HepG2 (cell line): ENCODE measurements around the gene AFAP1. TPM values are rescaled to one million over a fixed set of nuclear protein-coding genes. Genes with fewer than 3 reads are reported as not detected.

Experiments
- ATAC-seq: fragments of 200-7000 bp; cut with Tn5 transposase; 3 replicates; pipeline ENCODE4 v1.9.1; 2020; ENCODE audit warnings: mild to moderate bottlenecking, moderate library complexity
- BruUV-seq: library from RNA; stranded (reverse); fragments of 400-500 nt; replicated peaks from 2 replicates; lab custom pipeline; 2021; lab: Mats Ljungman, UMichigan
- CTCF ChIA-PET: fragments of 300-600 bp; formaldehyde crosslinking; extraction: SDS; loops from one replicate; lab custom pipeline; 2021; ENCODE audit warnings: low total read pairs, inconsistent platforms, low intra/inter-chr PET ratio; lab: Yijun Ruan, JAX
- POLR2A ChIA-PET: fragments of 350-600 bp; sonication (Branson Sonifier 250); formaldehyde crosslinking; loops from one replicate; lab custom pipeline; 2020; ENCODE audit warnings: antibody characterized with exemption, inconsistent platforms; lab: Yijun Ruan, JAX
- DNase-seq: peaks from one replicate; pipeline ENCODE4 v3.0.0-alpha.2; 2015; ENCODE audit warnings: low spot score
- FAIRE-seq: peaks from 3 replicates; lab custom pipeline; 2011; peaks lifted over from hg19 to GRCh38; lab: Jason Lieb, UNC
- H2AFZ ChIP-seq: one replicate; pipeline ENCODE4 v1.6.1; 2011; ENCODE audit warnings: low read length, inconsistent platforms
- H3K27ac ChIP-seq: fragments of 300-600 bp; 3 replicates; pipeline ENCODE4 v1.8.0; 2011; ENCODE audit warnings: mixed run types, mild to moderate bottlenecking, mixed read lengths, low read length, inconsistent platforms; ENCODE audit not compliant: insufficient read depth; ENCODE audit errors: extremely low read length
- H3K27me3 ChIP-seq, 2 experiments: fragments of 200-600 bp in 1 of 2; 2 replicates in 1 of 2; 3 replicates in 1 of 2; pipeline versions ENCODE4 v1.6.0 to v1.8.0; 2011; ENCODE audit warnings: low read length in 2 of 2, mild to moderate bottlenecking in 2 of 2, moderate library complexity in 2 of 2, inconsistent platforms in 1 of 2; ENCODE audit not compliant: insufficient read depth in 2 of 2, control insufficient read depth in 1 of 2
- H3K36me3 ChIP-seq, 2 experiments: fragments of 200-600 bp in 1 of 2; replicated peaks in 1 of 2; 2 replicates in 1 of 2; 3 replicates in 1 of 2; pipeline versions ENCODE4 v1.5.1 to v1.8.0; 2011; ENCODE audit warnings: low read length in 2 of 2, inconsistent platforms in 1 of 2; ENCODE audit not compliant: insufficient read depth in 2 of 2, control insufficient read depth in 1 of 2
- H3K4me1 ChIP-seq: 2 replicates; pipeline ENCODE4 v1.5.1; 2012; ENCODE audit warnings: low read length, inconsistent platforms; ENCODE audit not compliant: insufficient read depth
- H3K4me2 ChIP-seq: 2 replicates; pipeline ENCODE4 v1.6.0; 2011; ENCODE audit warnings: low read depth, low read length, inconsistent platforms
- H3K4me3 ChIP-seq, 3 experiments: fragments of 200-600 bp in 1 of 3; sonication (generic), shearing (Covaris generic) in 1 of 3; replicated peaks in 1 of 3; 2 replicates each; pipeline ENCODE4 v1.5.1; 2011 to 2016; ENCODE audit warnings: low read length in 3 of 3, inconsistent platforms in 2 of 3, low read depth in 2 of 3, mild to moderate bottlenecking in 2 of 3, control low read depth in 1 of 3, mixed read lengths in 1 of 3; ENCODE audit not compliant: insufficient read depth in 1 of 3
- H3K79me2 ChIP-seq: one replicate; pipeline ENCODE4 v1.6.1; 2011; ENCODE audit warnings: low read length, inconsistent platforms; ENCODE audit not compliant: insufficient read depth
- H3K9ac ChIP-seq: 2 replicates; pipeline ENCODE4 v1.6.0; 2011; ENCODE audit warnings: mild to moderate bottlenecking, low read depth, low read length, inconsistent platforms; ENCODE audit not compliant: insufficient read depth
- H3K9me3 ChIP-seq: 2 replicates; pipeline ENCODE4 v1.5.1; 2012; ENCODE audit warnings: mild to moderate bottlenecking, low read length
- H4K20me1 ChIP-seq: 2 replicates; pipeline ENCODE4 v1.6.0; 2011; ENCODE audit warnings: inconsistent platforms, mild to moderate bottlenecking, low read length, moderate library complexity; ENCODE audit not compliant: insufficient read depth
- HDAC2 ChIP-seq: sonication (generic); formaldehyde crosslinking; IDR thresholded peaks from 2 replicates; pipeline ENCODE4 v1.4.0; 2020; ENCODE audit warnings: missing genetic modification reagents
- KAT8 ChIP-seq: IDR thresholded peaks from 2 replicates; pipeline ENCODE4 v1.6.1; 2016; ENCODE audit warnings: missing genetic modification reagents, missing compliant biosample characterization
- RARA ChIP-seq: IDR thresholded peaks from 2 replicates; pipeline ENCODE4 v1.6.1; 2016; ENCODE audit warnings: missing genetic modification reagents, missing compliant biosample characterization
- RBFOX2 ChIP-seq: fragments of 200-400 bp; formaldehyde crosslinking; IDR thresholded peaks from 2 replicates; pipeline ENCODE4 v1.6.1; 2017; ENCODE audit warnings: low read depth, mild to moderate bottlenecking, low read length
- TMF1 ChIP-seq: sonication (generic); formaldehyde crosslinking; IDR thresholded peaks from 2 replicates; pipeline ENCODE4 v1.8.1; 2022; ENCODE audit warnings: low read depth, missing genetic modification reagents
- ZNF3 ChIP-seq: IDR thresholded peaks from 2 replicates; pipeline ENCODE4 v1.7.0; 2017; ENCODE audit warnings: inconsistent platforms
- ZNF563 ChIP-seq: sonication (generic); formaldehyde crosslinking; IDR thresholded peaks from 2 replicates; pipeline ENCODE4 v1.8.0; 2022; ENCODE audit warnings: mild to moderate bottlenecking, moderate library complexity, missing genetic modification reagents
- ZSCAN21 ChIP-seq: sonication (generic); formaldehyde crosslinking; IDR thresholded peaks from 2 replicates; pipeline ENCODE4 v1.8.0; 2022; ENCODE audit warnings: mild to moderate bottlenecking, missing genetic modification reagents, moderate library complexity, borderline replicate concordance
- WGBS: methylation state at CpG from one replicate; pipeline ENCODE4 v1.1.6; 2017; ENCODE audit warnings: low lambda C conversion rate; 5-methylcytosine and 5-hydroxymethylcytosine counted together
- in situ Hi-C: cut with HindIII; loops from 2 replicates; pipeline ENCODE4 v1.10.0; 2017; ENCODE audit warnings: low pct_unique_long_range_greater_than_20kb; ENCODE audit not compliant: extremely low pct_ligation_motif_present
- intact Hi-C: fragments of 100-400 bp; cut with micrococcal nuclease; formaldehyde crosslinking; loops from one replicate; pipeline ENCODE4 v1.10.0; 2022; ENCODE audit not compliant: unreplicated experiment
- polyA plus RNA-seq, 8 experiments: library from polyadenylated mRNA; depleted of rRNA in 3 of 8; stranded (reverse) in 7 of 8; unstranded in 1 of 8; fragments of >200 nt; fragmentation: Illumina TruSeq in 4 of 8; extraction: Trizol in 4 of 8; gene quantifications; 2 replicates each; pipeline versions ENCODE4 v1.2.1 to v1.2.3, GENCODE V29; 2011 to 2016; ENCODE audit warnings: low read depth in 4 of 8, missing spikeins in 1 of 8, mixed read lengths in 1 of 8; ENCODE audit not compliant: insufficient read depth in 1 of 8
- total RNA-seq, 5 experiments: library from RNA; depleted of rRNA; stranded (reverse); fragments of >200 nt; fragmentation: Illumina TruSeq; extraction: Trizol; gene quantifications; 2 replicates each; pipeline ENCODE4 v1.2.3, GENCODE V29; 2016; ENCODE audit warnings: low read depth in 1 of 5
- TF ChIP-seq, protein P1 (sequence below): sonication (generic); formaldehyde crosslinking; IDR thresholded peaks from 2 replicates; pipeline ENCODE4 v1.4.0; 2020; ENCODE audit warnings: mild to moderate bottlenecking, missing genetic modification reagents
- TF ChIP-seq, protein P2 (sequence below): sonication (generic); formaldehyde crosslinking; IDR thresholded peaks from 2 replicates; pipeline ENCODE4 v1.4.0; 2020; ENCODE audit warnings: missing genetic modification reagents

Gene AFAP1
- total and polyA plus RNA-seq, 2 of the 13 experiments (the other 11 are each of a cell fraction or from before 2014, with no cell fraction given) = 2.5 TPM

DNA sequence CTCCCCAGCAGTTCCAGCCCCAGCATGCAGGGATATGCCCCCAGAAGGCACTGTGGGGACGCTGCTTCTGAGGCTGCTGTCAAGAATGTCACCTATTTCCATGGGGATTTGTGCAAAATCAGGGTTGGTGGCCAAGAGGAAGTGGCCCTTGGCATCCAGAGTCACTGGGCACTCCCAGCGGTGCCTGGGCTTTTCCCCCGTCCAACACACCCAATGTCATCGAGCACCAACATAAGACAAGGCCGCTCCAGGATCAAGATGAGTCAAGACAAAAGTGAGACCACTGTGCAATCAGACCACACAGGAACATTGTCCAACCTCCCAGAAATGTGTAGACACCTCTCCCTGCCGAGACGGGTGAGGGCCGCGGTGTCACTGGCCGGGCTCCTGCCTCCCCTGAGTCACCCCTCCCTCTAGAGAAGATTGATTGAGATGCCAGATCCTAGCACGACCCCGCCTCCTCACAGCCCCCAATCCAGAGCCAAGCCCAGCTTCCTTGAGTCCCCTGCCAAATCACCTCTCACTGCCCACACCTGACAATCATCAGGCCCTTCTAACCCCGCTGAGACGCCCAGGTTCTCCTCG is 194.3 kb downstream of the AFAP1 start:
- CTCF ChIA-PET = no interaction called here
- ATAC-seq = no peak
- WGBS = 79% methylated on average over 7 of the region's 15 CpGs

More for the DNA sequence above, 194.3 kb downstream of the AFAP1 start:
- no peaks in the 10 kb centered on the region for H3K79me2 ChIP-seq
- BruUV-seq = no TSS peak
- no peak for FAIRE-seq
- POLR2A ChIA-PET = no interaction called here
- H3K4me3 ChIP-seq = no peak overlapping the region
- intact Hi-C loops = no loop called here
- TF ChIP-seq RARA (CRISPR knock-in tag) (no peak), TMF1 (CRISPR knock-in tag) (no peak), ZSCAN21 (CRISPR knock-in tag) (no peak), ZNF563 (CRISPR knock-in tag) (no peak), ZNF3 (CRISPR knock-in tag) (no peak), RBFOX2 (no peak), HDAC2 (CRISPR knock-in tag) (no peak), KAT8 (CRISPR knock-in tag) (no peak)
- TF ChIP-seq, protein P1, sequence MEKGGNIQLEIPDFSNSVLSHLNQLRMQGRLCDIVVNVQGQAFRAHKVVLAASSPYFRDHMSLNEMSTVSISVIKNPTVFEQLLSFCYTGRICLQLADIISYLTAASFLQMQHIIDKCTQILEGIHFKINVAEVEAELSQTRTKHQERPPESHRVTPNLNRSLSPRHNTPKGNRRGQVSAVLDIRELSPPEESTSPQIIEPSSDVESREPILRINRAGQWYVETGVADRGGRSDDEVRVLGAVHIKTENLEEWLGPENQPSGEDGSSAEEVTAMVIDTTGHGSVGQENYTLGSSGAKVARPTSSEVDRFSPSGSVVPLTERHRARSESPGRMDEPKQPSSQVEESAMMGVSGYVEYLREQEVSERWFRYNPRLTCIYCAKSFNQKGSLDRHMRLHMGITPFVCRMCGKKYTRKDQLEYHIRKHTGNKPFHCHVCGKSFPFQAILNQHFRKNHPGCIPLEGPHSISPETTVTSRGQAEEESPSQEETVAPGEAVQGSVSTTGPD (CRISPR knock-in tag) = no peak
- TF ChIP-seq, protein P2, sequence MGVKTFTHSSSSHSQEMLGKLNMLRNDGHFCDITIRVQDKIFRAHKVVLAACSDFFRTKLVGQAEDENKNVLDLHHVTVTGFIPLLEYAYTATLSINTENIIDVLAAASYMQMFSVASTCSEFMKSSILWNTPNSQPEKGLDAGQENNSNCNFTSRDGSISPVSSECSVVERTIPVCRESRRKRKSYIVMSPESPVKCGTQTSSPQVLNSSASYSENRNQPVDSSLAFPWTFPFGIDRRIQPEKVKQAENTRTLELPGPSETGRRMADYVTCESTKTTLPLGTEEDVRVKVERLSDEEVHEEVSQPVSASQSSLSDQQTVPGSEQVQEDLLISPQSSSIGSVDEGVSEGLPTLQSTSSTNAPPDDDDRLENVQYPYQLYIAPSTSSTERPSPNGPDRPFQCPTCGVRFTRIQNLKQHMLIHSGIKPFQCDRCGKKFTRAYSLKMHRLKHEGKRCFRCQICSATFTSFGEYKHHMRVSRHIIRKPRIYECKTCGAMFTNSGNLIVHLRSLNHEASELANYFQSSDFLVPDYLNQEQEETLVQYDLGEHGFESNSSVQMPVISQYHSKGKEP = no peak
- TF ChIP-seq, all 625 proteins: peak for 0
- Histone ChIP-seq H3K4me1 (peaks cover 37% of the 10 kb centered on the region), H3K27ac (no peak overlapping the region), H3K36me3 (no peaks in the 10 kb centered on the region), H4K20me1 (no peaks in the 10 kb centered on the region), H2AFZ (no peak overlapping the region), H3K9me3 (no peaks in the 10 kb centered on the region), H3K4me2 (no peak overlapping the region), H3K27me3 (no peaks in the 10 kb centered on the region), H3K9ac (no peak overlapping the region)
- in situ Hi-C loops = no loop called here
- DNase-seq = no peak
